ENCODE measurements around the gene OTUB2.

DNA sequence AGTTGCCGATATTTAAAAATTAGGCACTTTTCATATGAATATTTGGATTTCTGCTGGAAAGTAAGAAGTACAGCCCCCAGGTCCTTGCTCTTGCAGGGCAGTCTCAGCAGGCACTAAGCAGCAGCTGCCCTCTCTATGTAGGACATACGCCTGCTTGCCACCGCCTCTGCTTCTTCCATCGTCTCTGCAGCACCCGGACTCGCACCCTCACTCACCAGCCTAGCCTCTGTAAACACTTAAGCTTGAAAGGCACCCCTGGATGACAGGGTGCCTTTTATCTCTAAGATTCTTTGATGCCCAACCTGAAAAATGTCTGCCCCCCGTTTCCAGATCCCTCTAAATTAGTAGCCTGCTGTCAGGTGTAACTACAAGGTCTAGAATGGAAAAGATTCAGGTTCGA is 19.0 kb downstream of the OTUB2 start:
- TF ChIP-seq, protein P1, sequence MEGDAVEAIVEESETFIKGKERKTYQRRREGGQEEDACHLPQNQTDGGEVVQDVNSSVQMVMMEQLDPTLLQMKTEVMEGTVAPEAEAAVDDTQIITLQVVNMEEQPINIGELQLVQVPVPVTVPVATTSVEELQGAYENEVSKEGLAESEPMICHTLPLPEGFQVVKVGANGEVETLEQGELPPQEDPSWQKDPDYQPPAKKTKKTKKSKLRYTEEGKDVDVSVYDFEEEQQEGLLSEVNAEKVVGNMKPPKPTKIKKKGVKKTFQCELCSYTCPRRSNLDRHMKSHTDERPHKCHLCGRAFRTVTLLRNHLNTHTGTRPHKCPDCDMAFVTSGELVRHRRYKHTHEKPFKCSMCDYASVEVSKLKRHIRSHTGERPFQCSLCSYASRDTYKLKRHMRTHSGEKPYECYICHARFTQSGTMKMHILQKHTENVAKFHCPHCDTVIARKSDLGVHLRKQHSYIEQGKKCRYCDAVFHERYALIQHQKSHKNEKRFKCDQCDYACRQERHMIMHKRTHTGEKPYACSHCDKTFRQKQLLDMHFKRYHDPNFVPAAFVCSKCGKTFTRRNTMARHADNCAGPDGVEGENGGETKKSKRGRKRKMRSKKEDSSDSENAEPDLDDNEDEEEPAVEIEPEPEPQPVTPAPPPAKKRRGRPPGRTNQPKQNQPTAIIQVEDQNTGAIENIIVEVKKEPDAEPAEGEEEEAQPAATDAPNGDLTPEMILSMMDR (conservative IDR thresholded peaks at IDR 0.05; ENCODE audit: low read depth, low read length) = no peak
- no peak for TF ChIP-seq EZH2 (IDR thresholded peaks at IDR 0.05; ENCODE audit: borderline replicate concordance, low read depth, low read length, poor library complexity, severe bottlenecking)

All from A673 (cell line).